HG02884 (cell line): ENCODE data around the gene SUN1.

Experiments used
- ATAC-seq: cut with Tn5 transposase; IDR thresholded peaks from one replicate; pipeline ENCODE4 v1.9.1; 2021; ENCODE audit warnings: mild to moderate bottlenecking, moderate library complexity; ENCODE audit not compliant: unreplicated experiment

Gene SUN1

GRCh38 chr7:875476-876076 lies 43.3 kb downstream of the SUN1 start:
- no peak for ATAC-seq

GRCh38 chr7:876077-876971 lies 44.0 kb downstream of the SUN1 start, which contains the start of gene GET4:
GET4 (plus strand) TSS chr7:876554; CDS start chr7:876646, 92 bp downstream.
- peak; percentile 68 for ATAC-seq

- peak; percentile 17 for ATAC-seq
These were observed 44.7 kb downstream of the SUN1 start for GRCh38 chr7:876972-877311.

- no peak for ATAC-seq
These were observed 45.3 kb downstream of the SUN1 start for GRCh38 chr7:877312-878232.

GRCh38 chr7:879093-879492 lies 46.8 kb downstream of the SUN1 start:
- no peak for ATAC-seq

GRCh38 chr7:879706-880105 lies 47.4 kb downstream of the SUN1 start:
- ATAC-seq, result no peak

GRCh38 chr7:880450-880849 lies 48.2 kb downstream of the SUN1 start:
- ATAC-seq, result no peak

- ATAC-seq, result no peak
These were observed 49.4 kb downstream of the SUN1 start for GRCh38 chr7:881441-882234.

- no peak for ATAC-seq
These were observed 50.2 kb downstream of the SUN1 start for GRCh38 chr7:882336-883035.

GRCh38 chr7:883055-884021 lies 51.1 kb downstream of the SUN1 start:
- ATAC-seq, result no peak

- ATAC-seq, result no peak
These were observed 52.1 kb downstream of the SUN1 start for GRCh38 chr7:884191-885003.

GRCh38 chr7:885261-885892 lies 53.1 kb downstream of the SUN1 start:
- ATAC-seq, result no peak

- ATAC-seq, result no peak
These were observed 53.8 kb downstream of the SUN1 start for GRCh38 chr7:885893-886625.

- ATAC-seq, result no peak
These were observed 54.6 kb downstream of the SUN1 start for GRCh38 chr7:886626-887487.

- no peak for ATAC-seq
These were observed 55.2 kb downstream of the SUN1 start for GRCh38 chr7:887488-887820.
